22Rv1 (cell line): ENCODE data around the gene ASB5.

Experiments
- ZFX ChIP-seq: fragments of 450-650 bp; IDR thresholded peaks from 2 replicates; pipeline ENCODE4 v1.6.1; 2017; ENCODE audit warnings: antibody characterized with exemption, borderline replicate concordance
- TF ChIP-seq, protein P1 (sequence below): fragments of 450-650 bp; IDR thresholded peaks from 2 replicates; pipeline ENCODE4 v1.5.1; 2017; ENCODE audit warnings: mild to moderate bottlenecking

DNA sequence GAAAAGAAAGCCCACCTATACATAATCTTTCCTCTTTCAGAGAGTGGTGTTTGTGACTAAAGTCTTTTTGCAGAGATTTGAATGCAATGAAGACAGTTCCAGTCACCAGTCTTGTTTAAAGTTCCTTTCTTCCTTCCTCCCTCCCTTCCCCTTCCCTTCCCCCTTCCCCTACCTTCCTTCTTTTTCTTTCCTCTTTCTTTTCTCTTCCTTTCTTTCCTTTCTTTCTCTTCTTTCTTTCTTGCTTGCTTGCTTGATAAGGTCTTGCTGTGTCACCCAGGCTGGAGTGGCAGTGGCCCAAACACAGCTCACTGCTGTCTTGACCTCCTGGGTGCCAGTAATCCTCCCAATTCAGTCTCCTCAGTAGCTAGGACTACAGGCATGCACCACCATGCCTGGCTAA lies 19.0 kb upstream of the ASB5 start:
- TF ChIP-seq, protein P1, sequence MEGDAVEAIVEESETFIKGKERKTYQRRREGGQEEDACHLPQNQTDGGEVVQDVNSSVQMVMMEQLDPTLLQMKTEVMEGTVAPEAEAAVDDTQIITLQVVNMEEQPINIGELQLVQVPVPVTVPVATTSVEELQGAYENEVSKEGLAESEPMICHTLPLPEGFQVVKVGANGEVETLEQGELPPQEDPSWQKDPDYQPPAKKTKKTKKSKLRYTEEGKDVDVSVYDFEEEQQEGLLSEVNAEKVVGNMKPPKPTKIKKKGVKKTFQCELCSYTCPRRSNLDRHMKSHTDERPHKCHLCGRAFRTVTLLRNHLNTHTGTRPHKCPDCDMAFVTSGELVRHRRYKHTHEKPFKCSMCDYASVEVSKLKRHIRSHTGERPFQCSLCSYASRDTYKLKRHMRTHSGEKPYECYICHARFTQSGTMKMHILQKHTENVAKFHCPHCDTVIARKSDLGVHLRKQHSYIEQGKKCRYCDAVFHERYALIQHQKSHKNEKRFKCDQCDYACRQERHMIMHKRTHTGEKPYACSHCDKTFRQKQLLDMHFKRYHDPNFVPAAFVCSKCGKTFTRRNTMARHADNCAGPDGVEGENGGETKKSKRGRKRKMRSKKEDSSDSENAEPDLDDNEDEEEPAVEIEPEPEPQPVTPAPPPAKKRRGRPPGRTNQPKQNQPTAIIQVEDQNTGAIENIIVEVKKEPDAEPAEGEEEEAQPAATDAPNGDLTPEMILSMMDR, result no peak
- no peak for TF ChIP-seq ZFX
